HG03159 (cell line): Measurements from ENCODE around the gene SIGLEC8.
"Not testable (repeated sequence)": the region's sequence is repeated elsewhere in the genome, so short reads cannot be mapped to it uniquely, and the experiment has no call there.

Experiments
- ATAC-seq: cut with Tn5 transposase; IDR thresholded peaks from one replicate; pipeline ENCODE4 v1.9.1; 2021; ENCODE audit warnings: mild to moderate bottlenecking, moderate library complexity; ENCODE audit not compliant: unreplicated experiment

SIGLEC8 gene

GRCh38 chr19:51458051-51458645, at the start of gene SIGLEC8:
Gene SIGLEC8 (minus strand): TSS chr19:51458454. CDS start chr19:51458387, 67 bp downstream.
- no peak for ATAC-seq

GRCh38 chr19:51507640-51508058, 49.4 kb upstream of the SIGLEC8 start:
- no peak for ATAC-seq

DNA sequence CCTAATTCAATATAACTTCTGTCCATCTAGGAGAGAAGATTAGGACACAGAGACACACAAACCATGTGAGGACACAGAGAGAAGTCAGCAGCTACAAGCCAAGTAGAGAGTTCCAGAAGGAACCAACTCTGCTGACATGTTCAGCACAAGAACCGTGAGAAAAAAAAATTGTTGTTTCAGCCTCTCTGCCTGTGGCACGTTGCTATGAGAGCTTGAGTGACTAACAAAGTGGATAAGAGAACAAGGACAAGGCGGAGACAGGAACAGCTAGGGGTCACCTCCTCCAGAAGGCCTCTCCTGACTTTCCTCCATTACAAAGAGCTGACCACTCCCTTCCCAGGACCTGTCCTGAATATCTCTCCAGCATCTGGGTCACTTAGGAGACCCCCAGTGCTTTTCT, 48.9 kb upstream of the SIGLEC8 start:
- no peak for ATAC-seq

DNA sequence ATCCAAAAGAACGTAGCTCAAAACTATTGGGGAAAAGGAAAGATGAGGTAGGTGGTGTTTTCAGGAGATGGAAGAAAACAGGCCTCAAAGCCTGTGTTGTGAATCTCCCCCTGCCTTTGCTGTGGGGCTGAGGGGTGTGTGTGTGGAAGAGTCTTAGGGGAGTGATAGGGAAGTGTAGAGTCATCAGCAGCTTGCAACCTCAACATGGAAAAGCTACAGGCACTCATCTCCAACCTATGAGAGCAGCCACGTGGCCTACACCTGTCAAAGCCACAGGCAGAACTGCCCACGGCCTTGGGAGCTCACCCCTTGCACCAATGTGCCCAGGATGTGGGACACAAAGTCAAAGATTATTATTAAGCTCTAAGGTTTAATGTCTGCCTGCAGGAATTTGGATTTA, 47.6 kb upstream of the SIGLEC8 start:
- no peak for ATAC-seq

DNA sequence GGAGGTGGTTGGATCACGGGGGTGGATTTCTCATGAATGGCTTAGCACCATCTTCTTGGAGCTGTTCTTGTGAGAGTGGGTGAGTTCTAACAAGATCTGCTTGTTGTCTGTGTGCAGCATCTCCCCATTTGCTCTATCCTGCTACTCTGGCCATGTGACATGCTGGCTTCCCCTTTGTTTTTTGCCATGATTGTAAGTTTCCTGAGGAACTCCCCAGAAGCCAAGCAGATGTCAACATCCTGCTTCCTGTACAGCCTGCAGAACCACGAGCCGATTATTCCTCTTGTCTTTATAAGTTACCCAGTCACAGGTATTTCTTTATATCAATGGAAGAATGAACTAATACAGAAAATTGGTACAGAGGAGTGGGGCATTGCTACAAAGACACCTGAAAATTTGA, 45.6 kb upstream of the SIGLEC8 start:
- ATAC-seq, result no peak

DNA sequence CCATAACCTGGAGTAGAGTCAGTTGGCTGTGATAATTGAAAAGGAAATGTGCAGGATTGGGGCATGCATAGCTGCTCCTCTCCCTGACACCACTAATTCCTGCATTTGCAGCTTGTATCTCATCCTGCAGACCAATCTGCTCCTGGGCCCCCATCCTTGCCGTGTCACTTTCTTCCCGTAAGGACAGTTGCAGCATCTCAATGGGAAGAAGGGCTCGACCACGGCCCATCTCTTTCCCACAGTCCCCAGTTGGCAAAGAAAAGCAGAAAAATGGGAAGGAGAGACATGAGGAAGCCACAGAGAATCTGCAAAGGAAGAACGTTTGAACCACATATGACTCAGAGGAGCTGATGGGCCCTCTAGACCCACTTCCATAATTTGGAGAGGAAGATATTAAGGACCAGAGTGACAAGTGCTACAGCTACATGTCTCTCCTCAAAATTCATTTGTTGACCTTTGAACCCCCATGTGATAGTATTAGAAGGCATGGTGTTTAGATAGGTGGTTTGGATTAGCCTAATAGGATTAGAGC, 45.1 kb upstream of the SIGLEC8 start:
- no peak for ATAC-seq

DNA sequence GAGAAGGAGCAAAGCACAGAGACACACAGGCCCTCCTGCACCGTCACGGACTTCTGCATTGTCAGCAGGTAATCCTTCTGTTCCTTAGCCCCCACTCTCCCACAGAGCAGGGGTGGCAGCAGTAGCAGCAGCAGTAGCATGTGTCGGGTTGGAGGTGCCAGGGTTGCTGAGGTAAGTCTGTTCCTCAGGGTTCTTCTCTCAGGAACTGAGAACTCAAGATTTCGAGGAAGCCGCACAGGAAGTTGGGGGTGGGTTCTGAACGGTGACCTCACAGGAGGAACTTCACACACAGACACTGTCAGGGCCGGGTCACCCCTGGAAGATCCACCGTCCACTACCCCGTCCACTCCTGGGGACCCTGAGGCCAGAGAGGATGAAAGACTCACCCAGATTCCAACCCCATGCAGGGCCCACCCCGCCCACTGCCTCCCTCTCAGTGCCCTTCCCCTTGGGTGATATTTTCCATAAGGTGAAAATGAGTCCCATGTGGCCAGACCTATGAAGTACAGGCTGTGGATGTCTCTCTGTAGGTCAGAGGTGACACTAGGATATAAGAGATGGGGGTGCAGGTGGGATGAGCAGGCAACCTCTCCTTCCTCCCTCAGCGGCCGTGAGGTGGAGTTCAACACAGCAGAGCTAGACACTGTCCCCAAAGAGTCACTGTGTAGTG, 43.5 kb upstream of the SIGLEC8 start, which contains the start of gene SIGLEC12:
SIGLEC12 (minus strand) TSS at position 207 of the 670 bp plus-strand sequence; CDS start at position 140, 67 bp downstream.
- ATAC-seq, result no peak

DNA sequence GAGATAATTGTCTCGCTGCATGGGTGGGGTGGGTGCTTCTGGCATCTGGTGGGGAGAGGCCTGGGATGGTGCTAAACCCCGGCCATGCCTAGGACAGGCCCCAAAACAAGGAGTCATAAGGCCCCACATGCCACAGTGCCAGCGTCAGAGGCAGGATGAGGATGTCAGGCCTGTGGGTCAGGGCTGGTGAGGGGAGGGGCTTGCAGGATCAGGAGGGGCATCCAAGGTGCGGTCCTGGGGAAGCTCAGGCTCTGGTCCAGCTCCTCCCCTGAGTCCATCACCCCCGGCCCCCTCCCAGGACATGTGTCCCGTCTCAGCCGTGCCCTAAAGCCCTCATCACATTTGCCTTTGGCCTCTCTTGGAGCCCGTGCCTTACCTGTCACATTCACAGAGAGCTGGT, 42.7 kb upstream of the SIGLEC8 start:
- ATAC-seq, result not testable (repeated sequence)

DNA sequence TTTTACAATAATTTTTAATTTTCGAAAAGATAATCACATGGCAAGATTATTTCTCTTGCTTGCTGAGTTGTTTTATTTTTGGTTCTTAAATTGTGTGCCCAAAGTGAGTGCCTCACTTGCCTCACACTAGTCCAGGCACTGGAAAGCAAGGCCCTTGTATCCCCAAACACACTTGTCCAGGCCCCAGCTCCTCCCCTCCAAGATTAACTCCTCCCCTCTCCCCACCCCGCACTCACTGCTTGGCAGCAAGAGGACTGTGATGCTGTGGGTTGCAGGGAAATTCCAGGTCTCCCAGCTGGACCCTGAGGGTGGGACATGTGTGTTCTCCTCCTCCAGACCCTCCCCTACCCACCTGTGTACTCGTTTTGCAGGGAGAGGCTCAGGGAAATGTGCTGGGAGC, 39.4 kb upstream of the SIGLEC8 start:
- ATAC-seq, result no peak

- no peak for ATAC-seq
These were observed 35.5 kb upstream of the SIGLEC8 start for GRCh38 chr19:51493776-51494175.

- ATAC-seq, result no peak
These were observed 33.3 kb upstream of the SIGLEC8 start for GRCh38 chr19:51491586-51491985.

GRCh38 chr19:51490676-51491075, 32.4 kb upstream of the SIGLEC8 start:
- ATAC-seq, result no peak

DNA sequence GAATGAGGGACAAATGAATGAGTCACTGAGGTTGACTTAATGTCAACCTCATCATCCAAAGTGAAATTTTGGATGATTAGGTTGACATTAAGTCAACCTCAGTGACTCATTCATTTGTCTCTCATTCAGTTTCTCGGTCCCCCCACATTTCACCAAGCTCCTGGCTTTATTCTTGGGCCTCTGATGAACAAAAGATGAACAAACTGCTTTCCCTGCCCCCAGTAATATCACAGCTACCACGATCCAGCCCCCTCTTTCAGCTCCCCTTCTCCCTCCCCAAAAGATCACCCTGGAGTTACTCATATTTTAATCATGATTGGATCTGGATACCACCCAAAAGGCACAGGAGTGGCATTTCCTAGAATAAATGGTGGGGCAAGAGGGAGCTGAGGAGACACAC, 30.9 kb upstream of the SIGLEC8 start:
- ATAC-seq, result no peak

- no peak for ATAC-seq
These were observed 30.2 kb upstream of the SIGLEC8 start for GRCh38 chr19:51488491-51488890.

- no peak for ATAC-seq
These were observed 27.9 kb upstream of the SIGLEC8 start for GRCh38 chr19:51485960-51486660.

GRCh38 chr19:51480590-51480989, 22.3 kb upstream of the SIGLEC8 start:
- no peak for ATAC-seq

DNA sequence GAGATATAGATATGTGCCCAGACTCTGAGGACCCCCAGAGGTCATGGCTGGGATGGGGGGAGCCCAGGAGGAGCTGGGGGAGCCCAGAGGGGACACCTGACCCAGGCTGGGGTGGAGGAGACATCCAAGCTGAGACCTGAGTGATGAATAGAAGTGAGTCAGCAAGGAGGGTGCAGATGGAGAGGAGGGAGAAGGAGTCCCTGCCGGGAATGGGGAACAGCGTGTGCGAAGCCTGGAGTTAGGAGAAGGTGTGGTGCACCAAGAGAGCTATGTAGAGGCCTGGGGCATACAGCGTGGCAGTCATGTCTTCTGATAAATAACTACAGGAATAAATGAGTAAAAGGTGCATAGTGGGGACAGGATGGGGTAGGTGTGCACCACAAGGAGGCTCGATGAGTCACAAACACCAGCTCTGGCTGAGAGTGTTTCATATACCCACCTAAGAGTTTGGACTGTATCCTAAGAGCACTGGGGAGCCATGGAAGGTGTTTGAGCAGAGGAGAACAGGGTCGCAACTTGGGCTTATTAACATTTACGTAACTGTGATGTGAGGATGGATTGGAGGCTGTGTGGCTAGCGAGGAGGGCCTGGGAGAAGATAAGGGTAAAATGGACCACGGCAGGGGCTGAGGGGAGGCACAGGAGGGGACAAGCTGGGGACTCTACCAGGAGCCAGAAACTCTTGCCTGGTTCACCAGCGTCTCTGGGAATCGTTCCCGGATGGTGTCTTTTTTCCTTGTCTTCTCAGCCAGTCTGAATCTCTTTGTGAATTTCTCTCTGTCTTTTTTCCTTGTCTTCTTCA, 21.5 kb upstream of the SIGLEC8 start:
- ATAC-seq, result no peak

DNA sequence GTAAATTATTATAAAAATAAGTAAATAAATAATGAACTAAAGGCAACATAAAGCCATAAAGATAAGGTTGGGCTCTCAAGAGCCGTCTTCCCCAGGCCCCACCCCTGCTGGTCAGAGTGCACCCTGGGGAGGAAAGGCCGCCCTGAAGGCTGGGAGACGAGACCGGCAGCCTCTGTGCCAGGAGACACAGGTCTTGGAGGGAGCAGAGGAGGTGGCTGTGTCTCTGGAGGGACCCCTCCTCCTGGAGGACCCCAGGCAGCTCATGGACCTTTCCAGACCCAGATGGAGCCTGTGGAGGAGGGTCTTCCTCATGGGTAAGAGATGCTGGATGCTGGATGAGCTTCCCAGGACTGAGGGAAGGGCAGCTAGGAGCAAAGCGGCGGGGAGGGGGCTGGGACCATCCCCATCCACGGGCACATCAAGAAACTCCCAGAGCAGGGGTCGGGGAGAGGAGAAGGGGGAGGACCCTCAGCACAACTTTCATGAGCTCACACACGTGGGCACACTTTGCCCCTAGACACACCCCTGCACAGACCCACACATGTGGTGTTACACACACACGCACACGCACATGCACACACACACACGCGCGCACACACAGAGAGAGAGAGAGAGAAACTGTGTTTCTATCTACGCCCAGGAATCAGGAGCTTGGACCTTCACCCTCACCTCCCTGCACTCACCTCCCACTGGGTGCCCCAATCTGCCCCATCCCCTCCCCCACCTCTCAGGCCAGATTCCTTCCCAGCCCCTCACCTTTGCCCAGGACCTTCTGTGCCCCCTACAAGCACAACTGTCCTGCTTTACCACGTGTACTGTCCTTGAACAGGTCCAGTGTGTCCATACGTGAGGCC, 20.4 kb upstream of the SIGLEC8 start, which contains the start of gene CEACAM18:
CEACAM18 (plus strand) TSS at position 159 of the 854 bp plus-strand sequence.
- no peak for ATAC-seq

- ATAC-seq, result no peak
These were observed 19.1 kb upstream of the SIGLEC8 start for GRCh38 chr19:51477344-51477743.

- no peak for ATAC-seq
These were observed 17.9 kb upstream of the SIGLEC8 start for GRCh38 chr19:51476164-51476563.
